H7 (cell line): ENCODE results near the gene PRSS56. TPM values are rescaled to one million over a fixed set of nuclear protein-coding genes. Genes with fewer than 3 reads are reported as not detected.

Experiments used
- DNase-seq: peaks from one replicate; pipeline ENCODE4 v3.0.0; 2012
- H3K27me3 ChIP-seq: 2 replicates; pipeline ENCODE4 v1.6.0; 2011; ENCODE audit warnings: mild to moderate bottlenecking, low read length; ENCODE audit not compliant: control insufficient read depth, insufficient read depth
- H3K36me3 ChIP-seq: replicated peaks from 2 replicates; pipeline ENCODE4 v1.5.1; 2011; ENCODE audit warnings: low read length; ENCODE audit not compliant: control insufficient read depth, insufficient read depth
- H3K4me3 ChIP-seq: 2 replicates; pipeline ENCODE4 v1.5.1; 2011; ENCODE audit warnings: low read depth, mild to moderate bottlenecking, control low read depth, low read length, moderate library complexity; ENCODE audit not compliant: insufficient read depth
- total RNA-seq: library from RNA; depleted of rRNA; stranded (reverse); fragments of >200 nt; shearing (Covaris generic); gene quantifications from 2 replicates; pipeline ENCODE4 v1.2.3, GENCODE V29; 2014; rRNA removed

Gene PRSS56
- not detected in 2 replicates for total RNA-seq

GRCh38 chr2:232519581-232520438, at the start of gene PRSS56:
PRSS56 (plus strand) TSS chr2:232520388; CDS start chr2:232520599, 211 bp downstream.
- peak; percentile 69 for DNase-seq
- Histone ChIP-seq H3K4me3 (no peak within 1 kb of the TSS), H3K27me3 (peaks cover 30% of the 10 kb centered on the region), H3K36me3 (no peaks in the 10 kb centered on the region)

GRCh38 chr2:232473467-232473890, 46.7 kb upstream of the PRSS56 start:
- DNase-seq = no peak
- H3K36me3 ChIP-seq = no peaks in the 10 kb centered on the region
- no peak overlapping the region for H3K4me3 ChIP-seq
- peaks cover 1% of the 10 kb centered on the region; the same call in 1 of the 2 replicates for H3K27me3 ChIP-seq

DNA sequence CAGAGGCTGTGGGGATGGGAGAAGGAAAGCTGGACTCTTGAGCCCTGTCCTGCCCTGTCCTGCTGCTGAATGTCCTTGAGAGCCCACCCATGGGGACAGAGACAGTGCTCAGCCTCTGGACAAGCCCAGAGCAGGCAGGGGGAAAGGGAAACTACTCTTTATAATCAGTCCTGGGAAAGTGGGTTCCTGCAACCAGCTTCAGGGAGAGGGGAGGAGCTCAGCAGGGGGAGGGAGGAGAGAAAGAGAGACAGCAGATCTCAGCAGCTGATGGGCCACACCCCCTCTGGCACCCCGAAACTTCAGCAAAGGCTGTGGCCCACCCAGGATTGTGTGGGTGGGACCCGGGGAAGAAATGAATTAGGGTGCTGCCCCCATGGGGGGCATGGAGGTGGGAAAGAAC, 44.1 kb upstream of the PRSS56 start:
- H3K27me3 ChIP-seq = peaks cover 1% of the 10 kb centered on the region; the same call in 1 of the 2 replicates
- no peak overlapping the region for H3K4me3 ChIP-seq
- no peaks in the 10 kb centered on the region for H3K36me3 ChIP-seq
- peak; percentile 54 for DNase-seq

DNA sequence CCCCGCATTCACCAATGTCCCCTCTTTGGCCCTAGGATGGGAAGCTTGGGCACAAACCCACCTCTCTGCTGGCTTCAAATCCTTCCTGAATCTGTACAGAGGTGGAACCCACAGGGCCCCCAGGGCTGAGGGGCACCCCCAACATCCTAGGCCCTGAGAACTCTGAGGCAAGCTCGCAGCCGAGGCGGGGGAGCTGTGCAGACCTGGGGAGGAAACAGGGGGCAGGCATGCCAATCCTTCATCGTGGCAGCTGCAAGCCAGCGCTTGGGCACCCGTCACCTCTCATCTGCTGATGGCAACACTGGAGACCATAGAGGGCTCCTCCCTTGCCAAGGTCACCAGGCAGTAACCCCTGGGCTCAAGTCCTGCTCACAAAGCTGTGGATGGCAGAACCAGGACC, 43.4 kb upstream of the PRSS56 start:
- Histone ChIP-seq H3K4me3 (no peak overlapping the region), H3K36me3 (no peaks in the 10 kb centered on the region), H3K27me3 (peaks cover 1% of the 10 kb centered on the region; the same call in 1 of the 2 replicates)
- no peak for DNase-seq

DNA sequence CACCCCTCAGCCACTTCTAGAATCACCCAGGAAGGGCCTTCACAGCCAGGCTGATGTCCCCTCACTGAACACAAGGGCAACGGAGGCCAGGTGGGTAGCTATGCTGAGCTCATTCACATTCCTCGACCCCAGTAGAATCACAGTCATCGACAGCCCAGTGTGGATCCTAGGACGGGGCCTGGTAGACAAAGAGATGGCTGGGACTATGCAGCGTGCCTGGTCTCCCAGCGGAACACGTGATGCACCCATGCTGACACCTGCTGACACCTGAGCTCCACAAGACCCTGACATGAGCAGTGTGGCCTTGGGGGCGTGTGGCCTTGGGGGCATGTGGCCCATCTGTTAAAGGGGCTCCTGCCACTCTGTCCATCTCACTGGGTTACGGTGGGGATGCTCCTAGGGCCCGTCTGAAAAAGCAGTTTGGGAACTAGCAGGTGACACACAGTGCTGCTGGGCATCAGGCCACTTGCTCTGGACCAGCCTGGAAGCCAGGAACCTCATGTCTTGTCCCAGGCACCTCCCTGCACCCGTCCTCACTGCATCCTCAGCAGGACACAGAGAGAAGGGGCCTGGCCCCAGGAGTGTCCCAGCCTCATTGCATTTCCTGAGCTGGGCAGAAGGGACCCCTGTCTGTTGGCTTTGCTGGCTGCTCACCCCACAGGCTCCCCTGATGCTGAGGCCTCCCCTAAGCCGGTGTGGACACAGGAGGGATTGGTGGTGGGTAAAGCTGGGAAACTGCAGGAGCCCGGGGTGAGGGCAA, 42.3 kb upstream of the PRSS56 start:
- Histone ChIP-seq H3K4me3 (no peak overlapping the region), H3K36me3 (no peaks in the 10 kb centered on the region), H3K27me3 (peaks cover 1% of the 10 kb centered on the region; the same call in 1 of the 2 replicates)
- peak; percentile 60 for DNase-seq

GRCh38 chr2:232478571-232479340, 41.4 kb upstream of the PRSS56 start:
- DNase-seq = peak; percentile 52
- Histone ChIP-seq H3K4me3 (no peak overlapping the region), H3K27me3 (peaks cover 1% of the 10 kb centered on the region; the same call in 1 of the 2 replicates), H3K36me3 (no peaks in the 10 kb centered on the region)

DNA sequence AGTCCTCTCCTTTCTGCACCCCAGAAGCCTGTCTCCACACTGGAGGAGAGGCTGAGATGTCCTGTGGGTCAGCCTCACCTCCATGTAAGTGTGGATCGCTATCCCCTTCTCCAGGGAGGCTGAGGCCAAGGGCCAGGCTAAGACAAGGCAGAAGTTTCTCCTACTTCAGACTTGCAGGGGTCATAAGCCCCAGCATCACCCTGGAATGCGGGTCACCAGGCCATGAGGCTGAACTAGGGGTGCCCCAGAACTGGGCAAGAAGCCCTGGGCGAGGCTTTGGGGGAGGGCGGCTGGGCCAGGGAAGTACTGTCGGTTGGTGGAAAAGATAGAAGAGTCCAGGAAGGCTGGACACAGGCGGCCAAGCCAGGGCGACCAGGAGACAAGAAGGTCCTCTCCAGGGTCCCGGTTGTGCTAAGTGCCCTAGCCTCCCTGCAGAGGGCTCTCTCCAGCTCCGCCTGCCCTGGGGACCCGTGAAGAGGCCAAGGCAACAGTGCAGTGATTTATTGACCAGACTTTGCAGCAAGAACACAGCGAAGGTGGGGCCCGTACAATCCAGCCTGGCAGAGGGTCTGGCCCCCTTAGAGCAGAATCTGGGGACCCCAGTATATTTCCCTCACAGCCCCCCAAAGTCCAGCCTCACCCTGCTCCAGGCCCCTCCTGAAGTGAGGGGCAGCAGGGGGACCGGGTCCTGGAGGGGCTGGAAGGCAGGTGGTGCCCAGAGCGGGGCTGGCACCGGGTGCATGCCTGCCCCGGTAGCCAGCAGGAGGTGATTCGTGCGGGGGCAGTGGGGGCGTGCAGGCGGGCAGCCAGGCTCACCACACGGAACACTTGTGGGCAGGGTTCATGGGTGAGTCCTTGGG, 40.6 kb upstream of the PRSS56 start:
- Histone ChIP-seq H3K4me3 (no peak overlapping the region), H3K27me3 (peaks cover 6% of the 10 kb centered on the region), H3K36me3 (no peaks in the 10 kb centered on the region)
- peak; percentile 71 for DNase-seq

GRCh38 chr2:232480201-232481190, 39.7 kb upstream of the PRSS56 start:
- DNase-seq = peak; percentile 62
- H3K27me3 ChIP-seq = peaks cover 15% of the 10 kb centered on the region
- H3K4me3 ChIP-seq = no peak overlapping the region
- no peaks in the 10 kb centered on the region for H3K36me3 ChIP-seq

DNA sequence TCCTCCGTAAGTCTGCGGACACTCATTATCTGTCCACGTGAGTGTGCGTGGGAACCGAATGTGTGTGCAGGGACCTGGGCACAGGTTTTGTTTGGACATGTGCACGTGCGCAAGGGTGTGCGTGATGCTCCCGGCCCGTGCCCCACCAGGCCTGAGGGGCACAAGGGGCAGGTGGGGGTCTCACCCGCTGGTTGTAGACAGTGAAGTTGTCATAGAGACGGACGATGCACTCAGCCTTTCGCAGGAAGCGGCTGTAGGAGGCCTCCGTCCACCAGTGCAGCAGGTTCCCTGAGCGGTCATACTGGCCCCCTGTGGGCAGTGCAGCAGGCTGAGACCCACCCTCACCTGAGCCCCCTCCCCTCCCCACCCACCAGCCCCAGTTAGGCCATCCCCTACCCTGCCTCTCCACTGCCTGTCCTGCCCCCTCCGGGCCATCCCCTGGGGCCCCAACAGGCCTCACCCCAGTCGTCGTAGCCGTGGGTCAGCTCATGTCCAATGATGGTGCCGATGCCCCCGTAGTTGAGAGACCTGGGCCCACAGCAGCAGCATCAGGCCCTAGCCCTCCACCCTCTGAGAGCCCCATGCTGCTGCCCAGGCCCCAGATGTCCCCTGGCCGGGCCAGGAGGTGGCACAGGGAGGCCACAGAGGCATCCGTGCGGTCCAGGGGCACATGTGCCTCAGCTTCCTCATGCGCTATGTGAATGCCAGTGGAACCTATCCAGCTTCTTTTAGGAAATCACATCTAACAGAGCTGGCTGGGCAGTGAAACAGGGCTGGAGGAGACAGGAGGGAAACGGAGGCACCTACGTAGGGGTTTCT, 38.7 kb upstream of the PRSS56 start:
- peaks cover 25% of the 10 kb centered on the region for H3K27me3 ChIP-seq
- H3K36me3 ChIP-seq = no peaks in the 10 kb centered on the region
- peak; percentile 46 for DNase-seq
- H3K4me3 ChIP-seq = no peak overlapping the region

- Histone ChIP-seq H3K4me3 (no peak overlapping the region), H3K36me3 (no peaks in the 10 kb centered on the region), H3K27me3 (peaks cover 35% of the 10 kb centered on the region)
- DNase-seq = no peak
These were observed 37.6 kb upstream of the PRSS56 start for GRCh38 chr2:232482301-232483238.

- H3K27me3 ChIP-seq = peaks cover 41% of the 10 kb centered on the region
- DNase-seq = peak; percentile 43
- no peaks in the 10 kb centered on the region for H3K36me3 ChIP-seq
- no peak overlapping the region for H3K4me3 ChIP-seq
These were observed 36.8 kb upstream of the PRSS56 start for GRCh38 chr2:232483311-232483922.
